ENCODE data around the gene PLK1.
A peak's percentile ranks its signal among the peaks of the same experiment; 100 is the strongest.
"Not testable (repeated sequence)": the region's sequence is repeated elsewhere in the genome, so short reads cannot be mapped to it uniquely, and the experiment has no call there.

Gene PLK1

DNA sequence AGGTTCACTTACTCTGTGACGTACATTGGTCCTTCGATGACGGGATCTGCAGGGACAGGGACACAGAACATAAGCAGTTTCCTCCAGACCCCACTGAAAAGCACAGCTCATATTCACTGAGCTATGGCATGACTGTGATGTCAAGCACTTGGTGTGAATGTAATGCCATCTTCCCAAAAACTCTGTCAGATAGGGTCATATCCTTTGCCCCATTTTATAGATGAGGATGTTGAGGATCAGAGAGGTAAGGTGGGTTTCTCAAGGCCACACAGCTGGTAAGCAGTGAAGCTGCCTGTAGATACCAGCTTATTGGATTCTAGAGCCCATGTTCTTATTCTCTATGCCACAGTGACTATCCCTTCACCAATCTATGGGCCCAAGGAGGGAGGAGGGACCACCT lies 31.8 kb downstream of the PLK1 start:
- DNase-seq (ENCODE audit: low read depth): no peak

DNA sequence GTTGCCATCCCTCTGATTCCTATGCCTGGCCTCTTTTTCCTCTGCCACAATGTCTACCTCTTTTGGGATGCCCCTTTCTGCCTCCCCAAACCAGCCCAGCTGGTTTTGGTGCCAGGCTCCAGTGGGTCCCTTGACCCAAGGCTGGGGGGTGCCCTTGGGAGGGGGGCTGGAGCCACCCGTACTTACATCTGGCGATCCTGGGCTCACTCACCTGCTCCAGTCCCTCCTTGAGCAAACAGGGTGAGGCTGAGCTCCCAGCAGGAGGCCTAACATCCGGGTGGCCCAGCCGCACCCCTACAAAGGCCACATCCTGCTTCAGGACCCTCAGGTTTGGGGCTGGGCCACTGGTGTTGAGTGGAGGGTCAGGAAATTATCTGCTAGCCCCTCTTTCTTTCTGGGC lies 33.1 kb downstream of the PLK1 start:
- DNase-seq (ENCODE audit: low read depth): no peak

DNA sequence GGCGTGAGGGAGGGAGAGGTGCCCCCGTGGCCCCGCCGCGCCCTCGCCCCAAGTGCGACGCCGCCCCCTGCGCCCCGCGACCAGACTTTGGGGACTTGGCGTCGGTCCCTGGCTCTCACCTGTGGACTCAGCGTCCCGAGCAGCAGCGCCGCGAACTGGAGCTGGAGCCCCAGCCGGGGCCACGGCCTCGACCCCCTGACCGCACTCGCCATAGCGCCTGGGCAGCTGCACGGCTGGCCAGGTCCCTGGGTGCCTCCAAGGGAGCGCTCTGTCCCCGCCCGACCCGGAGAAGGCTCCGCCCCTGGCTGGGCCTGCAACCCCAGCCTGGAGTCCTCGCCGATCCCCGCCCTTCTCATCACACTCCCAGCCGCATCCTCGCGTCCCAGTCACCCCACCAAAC lies 34.3 kb downstream of the PLK1 start, which contains the start of gene ERN2:
ERN2 (minus strand) TSS at position 247 of the 400 bp plus-strand sequence; CDS start at position 212, 35 bp downstream.
- DNase-seq (ENCODE audit: low read depth): no peak

DNA sequence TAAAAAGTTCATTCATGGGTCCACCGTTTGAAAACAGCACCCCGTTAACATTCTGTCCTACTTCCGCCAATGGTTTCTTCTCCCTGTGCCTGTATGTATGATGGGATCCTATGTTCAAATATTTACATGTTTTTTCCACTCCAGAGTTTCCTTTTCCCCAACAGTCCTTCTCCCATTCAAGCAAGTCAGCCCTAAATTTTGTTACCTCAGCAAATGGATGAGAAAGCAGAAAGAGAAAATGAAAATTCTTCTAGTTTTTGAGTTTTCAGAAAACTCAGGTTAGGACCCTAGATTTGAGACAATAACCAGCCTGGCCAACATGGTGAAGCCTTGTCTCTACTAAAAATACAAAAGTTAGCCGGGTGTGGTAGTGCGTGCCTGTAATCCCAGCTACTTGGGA lies 37.8 kb downstream of the PLK1 start:
- no peak for DNase-seq (ENCODE audit: low read depth)

DNA sequence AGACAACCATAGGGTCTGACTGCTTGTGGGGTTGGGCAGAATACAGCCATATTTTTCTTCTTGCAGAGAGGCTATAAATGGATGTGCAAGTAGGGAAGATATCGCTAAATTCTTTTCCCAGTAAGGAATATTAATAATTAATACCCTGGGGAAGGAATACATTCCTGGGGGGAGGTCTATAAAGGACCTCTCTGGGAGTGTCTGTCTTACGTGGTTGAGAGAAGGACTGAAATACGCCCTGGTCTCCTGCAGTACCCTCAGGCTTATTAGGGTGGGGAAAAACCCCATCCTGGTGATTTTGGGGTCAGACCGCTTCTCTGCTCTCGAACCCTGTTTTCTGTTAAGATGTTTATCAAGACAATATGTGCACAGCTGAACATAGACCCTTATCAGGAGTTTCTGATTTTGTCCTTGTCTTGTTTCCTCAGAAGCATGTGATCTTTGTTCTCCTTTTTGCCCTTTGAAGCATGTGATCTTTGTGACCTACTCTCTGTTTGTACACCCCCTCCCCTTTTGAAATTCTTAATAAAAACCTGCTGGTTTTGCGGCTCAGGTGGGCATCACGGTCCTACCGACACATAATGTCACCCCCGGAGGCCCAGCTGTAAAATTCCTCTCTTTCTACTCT lies 44.0 kb downstream of the PLK1 start:
- not testable (repeated sequence) for DNase-seq (ENCODE audit: low read depth)

DNA sequence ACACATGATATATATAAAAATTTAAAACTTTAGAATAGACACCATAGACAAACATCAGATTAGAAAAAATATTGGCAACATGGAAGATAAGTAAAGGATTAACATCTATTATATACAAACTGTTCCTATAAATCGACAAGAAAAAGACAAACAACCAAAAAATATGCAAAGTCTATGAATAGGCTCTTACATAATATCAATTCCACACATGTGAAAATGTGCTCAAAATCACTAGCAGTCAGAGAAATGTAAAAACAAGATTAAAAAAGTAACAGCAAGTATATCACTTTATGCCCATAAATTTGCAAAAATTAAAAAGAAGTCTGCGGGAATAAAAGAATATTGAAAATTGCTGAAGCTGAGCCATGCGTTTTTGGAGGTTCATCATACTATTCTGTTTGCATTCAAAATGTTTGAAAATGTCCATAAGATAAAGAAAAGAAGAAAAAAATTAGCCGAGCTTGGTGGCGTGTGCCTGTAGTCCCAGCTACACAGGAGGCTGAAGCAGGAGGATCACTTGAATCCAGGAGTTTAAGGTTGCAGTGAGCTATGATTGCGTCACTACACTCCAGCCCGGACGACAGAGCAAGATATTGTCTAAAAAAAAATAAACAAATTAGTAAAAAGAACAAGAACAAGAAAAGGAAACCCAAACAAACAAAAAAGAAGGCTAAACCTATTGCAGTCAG lies 45.6 kb downstream of the PLK1 start:
- no peak for DNase-seq (ENCODE audit: low read depth)

DNA sequence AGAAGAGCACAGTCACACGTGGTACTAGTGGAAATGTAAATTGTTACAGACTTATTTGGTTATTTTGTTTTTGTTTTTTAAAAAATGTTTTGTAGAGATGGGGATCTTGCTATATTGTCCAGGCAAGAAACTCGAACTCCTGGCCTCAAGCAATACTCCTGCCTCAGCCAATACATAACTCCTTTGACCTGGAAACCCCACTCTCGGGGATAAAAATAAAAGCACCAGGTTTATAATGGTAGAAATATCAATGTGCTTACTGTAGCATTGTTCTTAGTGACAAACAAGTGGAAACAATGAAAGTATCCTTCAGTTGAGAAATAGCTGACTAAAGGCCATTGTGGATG lies 46.1 kb downstream of the PLK1 start:
- DNase-seq (ENCODE audit: low read depth): no peak

DNA sequence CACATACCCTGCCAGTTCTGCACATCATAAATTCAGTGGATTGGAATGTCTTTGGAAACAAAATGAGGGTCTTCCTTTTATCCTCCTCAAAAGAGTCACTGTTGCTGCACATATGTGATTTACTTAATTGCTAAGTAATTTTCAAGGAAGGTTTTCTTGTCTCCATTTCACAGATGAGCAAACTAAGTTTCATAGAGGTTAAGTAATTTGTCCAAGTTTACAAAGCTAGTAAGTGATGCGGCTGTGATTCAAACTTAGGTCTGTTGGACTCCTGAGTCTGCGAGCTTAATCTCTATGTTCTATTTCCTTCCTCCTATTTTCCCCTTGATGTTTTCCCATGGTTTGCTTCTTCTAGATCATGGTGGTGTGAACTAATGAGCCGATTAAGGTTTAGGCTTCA lies 48.0 kb downstream of the PLK1 start:
- no peak for DNase-seq (ENCODE audit: low read depth)

DNA sequence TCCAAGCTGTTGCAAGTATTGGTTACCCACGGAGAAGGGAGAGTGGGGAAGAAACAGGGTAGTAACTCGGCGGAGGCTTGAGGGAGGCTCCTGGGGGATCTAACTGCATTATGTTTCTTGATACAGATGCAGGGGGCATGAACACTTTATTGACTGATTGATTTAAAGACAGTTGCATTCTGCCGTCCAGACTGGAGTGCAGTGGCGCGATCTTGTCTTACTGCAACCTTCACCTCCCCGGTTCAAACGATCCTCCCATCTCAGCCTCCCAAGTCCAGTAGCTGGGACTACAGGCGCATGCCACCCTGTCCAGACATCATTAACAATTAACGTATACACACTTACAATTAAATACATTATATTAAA lies 49.4 kb downstream of the PLK1 start:
- DNase-seq (ENCODE audit: low read depth): no peak

DNA sequence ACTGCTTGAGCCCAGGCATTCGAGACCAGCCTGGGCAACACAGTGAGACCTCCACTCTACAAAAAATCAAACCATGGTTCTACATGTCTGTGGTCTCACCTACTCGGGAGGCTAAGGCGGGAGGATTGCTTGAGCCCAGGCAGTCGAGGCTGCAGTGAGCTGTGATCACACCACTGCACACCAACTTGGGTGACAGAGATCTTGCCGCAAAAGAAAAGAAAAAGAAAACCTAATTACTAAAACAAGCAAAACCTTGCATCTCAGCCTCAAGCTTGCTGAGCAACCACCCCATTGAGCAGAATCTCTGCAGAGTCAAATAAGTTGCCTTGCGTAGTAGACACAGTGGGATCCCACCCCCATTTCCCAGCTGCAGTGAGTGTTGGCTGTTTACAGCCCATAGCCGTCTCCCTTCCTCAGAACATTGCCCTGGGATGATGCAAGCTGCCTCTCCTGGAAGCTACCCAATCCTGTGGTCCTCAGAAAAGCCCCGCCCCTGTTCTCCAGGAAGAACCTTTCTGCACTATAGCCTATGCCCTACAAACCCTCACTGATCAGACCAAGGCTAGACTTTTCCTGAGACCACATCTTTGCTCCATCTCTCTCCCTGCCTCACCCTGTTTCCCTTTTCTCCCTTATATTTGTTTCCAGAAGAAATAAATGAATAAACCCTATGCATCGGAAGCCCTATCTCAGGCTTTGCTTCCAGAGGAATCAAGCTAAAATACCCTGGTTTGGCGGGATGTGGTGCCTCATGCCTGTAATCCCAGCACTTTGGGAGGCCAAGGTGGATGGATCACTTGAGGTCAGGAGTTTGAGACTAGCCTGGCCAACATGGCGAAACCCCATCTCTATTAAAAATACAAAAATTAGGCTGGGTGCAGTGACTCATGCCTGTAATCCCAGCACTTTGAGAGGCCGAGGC lies 51.1 kb downstream of the PLK1 start:
- DNase-seq (ENCODE audit: low read depth): peak; percentile 10

DNA sequence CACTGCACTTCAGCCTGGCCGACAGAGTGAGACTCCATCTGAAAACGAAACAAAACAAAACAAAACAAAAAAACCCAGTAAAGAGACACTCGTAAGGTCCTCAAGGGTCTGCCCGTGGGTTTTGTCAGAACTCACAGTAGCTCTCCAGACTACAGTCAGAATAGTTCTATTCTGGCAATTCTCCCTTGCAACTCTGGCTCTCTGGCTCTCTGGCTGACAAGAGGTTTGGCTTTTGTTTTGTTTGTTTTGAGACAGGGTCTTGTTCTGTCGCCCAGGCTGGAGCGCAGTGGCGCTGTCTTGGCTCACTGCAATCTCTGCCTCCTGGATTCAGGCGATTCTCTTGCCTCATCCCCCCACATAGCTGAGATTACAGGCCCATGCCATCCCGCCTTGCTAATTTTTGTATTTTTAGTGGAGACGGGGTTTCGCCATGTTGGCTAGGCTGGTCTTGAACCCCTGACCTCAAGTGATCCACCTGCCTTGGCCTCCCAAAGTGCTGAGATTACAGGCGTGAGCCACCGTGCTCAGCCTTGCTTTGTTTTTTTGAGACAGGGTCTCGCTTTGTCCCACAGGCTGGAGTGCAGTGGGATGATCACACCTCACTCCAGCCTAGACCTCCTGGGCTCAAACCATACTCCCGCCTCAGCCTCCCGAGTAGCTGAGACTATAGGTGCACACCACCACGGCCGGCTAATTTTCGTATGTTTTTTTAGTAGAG lies 55.6 kb downstream of the PLK1 start:
- DNase-seq (ENCODE audit: low read depth): no peak

DNA sequence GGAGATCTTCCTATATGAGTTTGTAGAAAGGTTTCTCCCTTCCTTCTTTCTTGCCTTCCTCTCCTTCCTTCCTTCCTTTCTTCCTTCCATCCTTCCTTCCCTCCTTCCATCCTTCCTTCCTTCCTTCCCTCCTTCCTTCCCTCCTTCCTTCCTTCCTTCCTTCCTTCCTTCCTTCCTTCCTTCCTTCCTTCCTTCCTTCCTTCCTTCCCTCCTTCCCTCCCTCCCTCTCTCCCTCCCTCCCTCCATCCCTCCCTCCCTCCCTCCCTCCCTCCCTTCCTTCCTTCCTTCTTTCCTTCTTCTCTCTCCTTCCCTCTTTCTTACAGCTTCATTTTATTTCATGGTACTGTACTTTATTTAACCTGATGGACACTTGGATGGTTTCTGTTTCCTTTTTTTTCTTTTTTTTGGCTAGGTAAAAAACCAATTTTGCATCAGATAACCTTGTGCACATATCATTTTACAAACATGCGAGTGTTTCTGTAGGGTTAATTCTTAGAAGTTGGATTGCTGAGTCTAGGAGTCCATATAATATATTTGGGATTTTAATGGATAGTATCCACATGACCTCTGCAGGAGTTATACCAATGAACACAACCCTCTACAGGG lies 58.8 kb downstream of the PLK1 start:
- DNase-seq (ENCODE audit: low read depth): not testable (repeated sequence)

DNA sequence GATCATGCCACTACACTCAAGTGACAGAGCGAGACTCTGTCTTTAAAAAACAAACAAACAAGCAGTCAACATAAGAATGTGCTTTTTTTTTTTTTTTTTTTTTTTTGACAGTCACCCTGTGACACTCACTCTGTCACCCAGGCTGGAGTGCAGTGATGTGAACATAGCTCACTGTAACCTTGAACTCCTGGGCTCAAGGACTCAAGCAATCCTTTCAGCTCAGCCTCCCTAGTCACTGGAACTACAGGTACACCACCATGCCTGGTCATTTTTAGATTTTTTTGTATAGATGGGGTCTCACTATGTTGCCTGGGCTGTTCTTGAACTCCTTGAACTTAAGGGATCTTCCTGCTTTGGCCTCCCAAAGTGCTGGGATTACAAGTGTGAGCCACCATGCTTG lies 60.8 kb downstream of the PLK1 start:
- DNase-seq (ENCODE audit: low read depth): no peak
